IPS-20b (cell line): Measurements from ENCODE around the gene GALNT9.
A peak's percentile ranks its signal among the peaks of the same experiment; 100 is the strongest.

Experiments
- H3K27ac ChIP-seq: one replicate; pipeline ENCODE4 v1.5.1; 2013; ENCODE audit warnings: low read length
- H3K27me3 ChIP-seq: 2 replicates; pipeline ENCODE4 v1.6.1; 2013; ENCODE audit warnings: mild to moderate bottlenecking, low read length, inconsistent platforms; ENCODE audit not compliant: insufficient read depth
- H3K36me3 ChIP-seq: 2 replicates; pipeline ENCODE4 v1.6.1; 2013; ENCODE audit warnings: low read depth, mild to moderate bottlenecking, inconsistent platforms, low read length, moderate library complexity; ENCODE audit not compliant: insufficient read depth
- H3K4me1 ChIP-seq: 2 replicates; pipeline ENCODE4 v1.6.1; 2013; ENCODE audit warnings: mild to moderate bottlenecking, control low read depth, inconsistent platforms, low read length, moderate library complexity; ENCODE audit not compliant: insufficient read depth
- H3K4me3 ChIP-seq: 2 replicates; pipeline ENCODE4 v1.5.1; 2013; ENCODE audit warnings: mild to moderate bottlenecking, low read length, inconsistent platforms
- H3K9ac ChIP-seq: 2 replicates; pipeline ENCODE4 v1.6.1; 2013; ENCODE audit warnings: low read depth, mild to moderate bottlenecking, inconsistent platforms, low read length, moderate library complexity
- H3K9me3 ChIP-seq: 2 replicates; pipeline ENCODE4 v1.6.1; 2013; ENCODE audit warnings: mild to moderate bottlenecking, low read depth, low read length, inconsistent platforms; ENCODE audit not compliant: insufficient read depth

Gene GALNT9

DNA sequence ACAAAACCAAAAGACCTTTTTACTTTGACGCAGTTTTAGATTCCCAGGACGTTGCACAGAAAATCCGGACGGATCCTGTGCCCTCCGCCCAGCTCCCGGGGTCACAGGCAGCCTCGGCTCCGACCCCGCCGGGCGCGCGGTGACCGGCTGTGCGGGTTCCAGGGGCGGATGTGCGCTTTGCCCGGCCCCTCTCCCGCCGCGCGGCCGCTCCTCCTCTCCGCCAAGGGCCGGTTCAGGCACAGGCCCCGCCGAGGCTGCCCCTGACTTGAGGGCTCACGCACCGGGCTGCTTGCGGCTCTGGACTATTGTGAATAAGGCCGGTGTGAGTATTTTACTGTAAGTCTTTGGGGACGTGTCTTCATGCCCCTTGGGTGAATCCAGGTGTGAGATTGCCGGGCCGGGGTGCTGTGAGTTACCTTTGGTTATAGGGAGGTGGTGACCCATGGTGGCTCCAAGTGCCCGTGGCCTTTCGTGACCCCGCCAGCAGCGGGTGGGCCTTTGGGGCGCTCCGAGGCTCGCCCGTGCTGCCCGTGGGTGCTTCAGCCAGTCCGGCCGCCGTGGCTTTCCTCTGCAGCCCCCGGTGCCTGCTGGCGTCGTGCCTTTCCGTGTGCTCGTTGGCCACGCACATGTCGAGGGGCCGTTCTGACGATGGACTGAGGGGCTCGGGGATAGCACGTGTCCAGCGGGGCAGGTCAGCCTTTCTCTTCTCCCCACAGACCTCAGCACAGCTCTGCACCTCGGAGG lies 139.2 kb downstream of the GALNT9 start:
- Histone ChIP-seq H3K4me1 (no peaks in the 10 kb centered on the region), H3K36me3 (no peaks in the 10 kb centered on the region), H3K9ac (no peak overlapping the region), H3K4me3 (peak overlapping the region; percentile 71), H3K27ac (no peak overlapping the region), H3K27me3 (peaks cover 99% of the 10 kb centered on the region), H3K9me3 (peaks cover 10% of the 10 kb centered on the region; the same call in 1 of the 2 replicates)

DNA sequence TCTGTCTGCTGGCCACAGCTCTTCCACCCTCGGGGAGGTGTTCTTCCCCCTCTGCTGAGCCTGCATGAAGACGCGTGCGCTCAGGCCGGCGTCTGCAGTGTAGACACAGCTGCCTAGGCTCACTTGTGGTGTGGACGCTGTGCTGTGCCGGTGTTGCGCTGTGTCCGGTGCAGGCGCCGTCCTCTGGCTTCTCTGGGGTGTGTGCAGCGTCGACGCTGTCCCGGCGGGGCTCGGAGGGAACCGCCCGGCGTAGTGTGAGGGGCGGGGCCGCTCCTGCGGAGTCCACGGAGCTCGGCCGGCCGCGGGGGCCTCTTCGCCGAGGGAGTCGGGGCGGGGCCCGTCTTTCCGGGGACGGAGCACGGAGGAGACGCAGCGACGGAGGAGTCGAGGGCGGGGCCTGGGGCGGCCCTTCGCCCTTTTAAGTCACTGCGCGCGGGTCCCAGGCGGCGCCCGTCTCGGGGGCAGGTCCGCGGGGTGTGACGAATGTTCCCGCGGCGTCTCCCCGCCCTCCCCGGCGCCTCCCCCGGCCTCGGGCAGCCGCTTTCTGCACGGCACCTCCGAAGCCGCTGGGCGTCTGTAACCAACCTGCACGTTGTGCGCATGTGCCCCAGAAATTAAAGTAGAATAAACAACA lies 139.9 kb downstream of the GALNT9 start:
- Histone ChIP-seq H3K27me3 (peaks cover 99% of the 10 kb centered on the region), H3K9me3 (peaks cover 10% of the 10 kb centered on the region; the same call in 1 of the 2 replicates), H3K4me1 (no peaks in the 10 kb centered on the region), H3K9ac (no peak overlapping the region), H3K27ac (no peak overlapping the region), H3K36me3 (no peaks in the 10 kb centered on the region), H3K4me3 (peak overlapping the region; percentile 71)

DNA sequence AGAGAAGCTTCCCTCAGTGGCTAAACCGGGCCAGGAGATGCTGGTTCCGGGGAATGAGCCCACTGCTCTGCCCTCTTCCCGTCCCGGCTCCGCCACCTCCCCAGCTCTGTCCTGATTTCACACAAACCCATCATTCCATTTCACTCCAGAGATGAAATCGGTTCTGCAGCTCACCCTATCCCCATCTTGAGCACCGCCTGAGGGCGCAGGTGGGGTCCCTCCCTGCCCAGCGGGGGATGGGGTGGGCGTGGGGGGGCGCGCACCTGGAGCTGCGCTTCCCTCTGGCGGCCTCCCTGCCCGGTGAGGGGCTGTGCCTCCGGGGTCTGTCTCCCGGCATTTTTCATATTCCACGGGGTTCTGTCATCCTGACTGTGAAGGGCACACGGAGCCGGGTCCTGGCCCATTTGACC lies 140.5 kb downstream of the GALNT9 start:
- Histone ChIP-seq H3K9ac (no peak overlapping the region), H3K36me3 (no peaks in the 10 kb centered on the region), H3K4me1 (no peaks in the 10 kb centered on the region), H3K9me3 (peaks cover 6% of the 10 kb centered on the region; the same call in 1 of the 2 replicates), H3K27me3 (peaks cover 100% of the 10 kb centered on the region), H3K27ac (no peak overlapping the region), H3K4me3 (peak overlapping the region; percentile 71)

DNA sequence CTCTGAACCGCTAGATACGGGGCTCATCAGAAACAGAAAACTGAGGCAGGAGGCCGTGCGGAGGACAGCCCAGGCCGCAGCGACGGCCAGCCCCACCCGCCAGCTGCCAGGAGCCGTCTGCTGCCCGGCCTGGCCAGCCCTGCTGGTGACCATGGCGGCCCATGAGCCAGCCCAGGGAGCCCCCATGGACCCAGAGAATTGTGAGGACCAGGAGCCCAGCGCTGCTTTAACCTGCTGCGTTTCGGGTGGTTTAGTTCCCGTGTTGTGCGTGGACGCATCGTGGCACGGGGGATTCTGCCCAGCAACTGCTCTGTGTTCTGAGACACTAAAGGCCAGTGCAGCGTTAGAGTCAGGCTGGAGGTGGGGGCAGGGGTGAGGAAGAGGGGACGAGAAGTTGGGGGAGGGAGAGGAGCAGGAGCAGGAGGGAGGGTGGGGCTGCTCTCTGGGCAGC lies 140.9 kb downstream of the GALNT9 start:
- Histone ChIP-seq H3K9me3 (peaks cover 2% of the 10 kb centered on the region; the same call in 1 of the 2 replicates), H3K4me1 (no peaks in the 10 kb centered on the region), H3K27me3 (peaks cover 100% of the 10 kb centered on the region), H3K36me3 (no peaks in the 10 kb centered on the region), H3K27ac (no peak overlapping the region), H3K9ac (no peak overlapping the region), H3K4me3 (no peak overlapping the region)

DNA sequence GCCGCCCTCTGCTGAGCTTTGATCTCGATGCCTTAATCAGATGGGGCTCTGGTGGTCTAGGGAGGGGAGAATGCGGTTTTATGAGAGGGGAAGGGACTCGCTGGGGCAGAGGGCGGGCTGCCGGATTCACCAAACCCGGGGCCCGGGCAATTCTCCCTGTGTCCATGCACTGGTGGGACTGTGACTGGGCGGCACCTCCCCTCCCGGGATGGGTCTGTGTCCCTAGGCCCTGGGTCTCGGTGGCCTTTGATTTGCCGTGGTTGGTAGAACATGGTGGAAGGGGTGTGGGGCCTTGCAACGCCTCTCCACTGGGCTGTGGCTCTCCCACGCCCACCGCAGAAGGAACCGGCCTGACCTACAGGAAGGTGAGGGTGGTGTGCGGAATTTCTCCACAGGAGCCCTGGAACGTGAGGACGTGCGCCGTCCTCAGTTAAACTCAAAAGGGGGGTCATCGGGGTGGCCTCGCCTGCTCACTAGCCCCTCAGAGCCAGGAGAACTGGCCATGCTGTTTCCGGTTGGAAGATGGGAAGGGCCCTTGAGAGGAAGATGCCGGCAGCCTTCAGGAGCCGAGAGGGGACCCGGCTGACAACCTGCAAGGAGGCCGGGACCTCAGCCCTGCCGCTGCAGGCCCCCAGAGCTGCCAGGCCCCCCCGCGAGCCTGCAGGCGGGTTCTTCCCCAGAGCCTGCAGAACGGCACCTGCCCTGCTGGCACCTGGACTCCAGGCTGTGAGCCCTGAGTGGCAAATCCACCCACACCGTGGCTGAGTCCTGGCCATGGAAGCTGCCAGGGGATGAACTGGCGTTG lies 141.5 kb downstream of the GALNT9 start:
- no peaks in the 10 kb centered on the region for H3K36me3 ChIP-seq
- no peak overlapping the region for H3K27ac ChIP-seq
- H3K9ac ChIP-seq: no peak overlapping the region
- no peaks in the 10 kb centered on the region for H3K4me1 ChIP-seq
- no peaks in the 10 kb centered on the region for H3K9me3 ChIP-seq
- peaks cover 100% of the 10 kb centered on the region for H3K27me3 ChIP-seq
- H3K4me3 ChIP-seq: no peak overlapping the region

DNA sequence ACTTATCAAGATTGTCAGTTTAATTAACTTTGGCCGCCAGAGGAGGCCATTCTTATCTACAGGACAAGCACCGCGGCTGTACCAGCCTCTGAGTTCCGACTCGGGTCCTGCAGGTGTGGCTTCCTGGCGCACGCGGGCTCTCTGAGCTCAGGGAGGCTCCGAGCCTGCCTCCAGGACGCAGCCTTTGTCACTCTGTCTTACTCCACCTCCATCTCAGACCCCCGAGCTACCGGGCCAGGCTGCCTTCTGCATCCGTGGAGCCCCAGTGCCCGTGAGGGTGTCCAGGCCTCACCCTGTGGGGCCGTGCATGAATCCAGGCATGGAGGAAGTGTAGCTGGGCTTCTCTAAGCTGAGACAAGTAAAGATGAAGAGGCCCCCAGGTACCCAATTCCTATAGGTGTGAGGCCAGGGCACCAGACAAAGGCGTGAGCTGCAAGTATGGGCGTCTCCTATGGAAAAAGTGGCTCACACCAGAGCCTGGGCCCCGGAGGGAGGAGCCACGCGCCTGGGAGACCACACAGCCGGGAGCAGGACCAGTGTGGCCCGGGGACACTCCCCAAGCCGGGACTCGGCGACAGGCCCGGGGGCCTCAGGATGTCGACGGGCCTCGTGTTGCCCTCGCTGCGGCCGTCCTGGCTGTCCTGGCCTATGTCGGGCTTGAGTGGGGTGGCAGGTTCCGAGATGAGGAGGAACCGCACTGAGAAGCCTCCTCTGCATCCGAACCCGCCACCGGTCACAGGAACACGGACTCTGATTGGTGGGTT lies 142.3 kb downstream of the GALNT9 start:
- Histone ChIP-seq H3K27me3 (peaks cover 100% of the 10 kb centered on the region), H3K4me3 (no peak overlapping the region), H3K4me1 (no peaks in the 10 kb centered on the region), H3K9ac (no peak overlapping the region), H3K9me3 (no peaks in the 10 kb centered on the region), H3K36me3 (no peaks in the 10 kb centered on the region), H3K27ac (no peak overlapping the region)

DNA sequence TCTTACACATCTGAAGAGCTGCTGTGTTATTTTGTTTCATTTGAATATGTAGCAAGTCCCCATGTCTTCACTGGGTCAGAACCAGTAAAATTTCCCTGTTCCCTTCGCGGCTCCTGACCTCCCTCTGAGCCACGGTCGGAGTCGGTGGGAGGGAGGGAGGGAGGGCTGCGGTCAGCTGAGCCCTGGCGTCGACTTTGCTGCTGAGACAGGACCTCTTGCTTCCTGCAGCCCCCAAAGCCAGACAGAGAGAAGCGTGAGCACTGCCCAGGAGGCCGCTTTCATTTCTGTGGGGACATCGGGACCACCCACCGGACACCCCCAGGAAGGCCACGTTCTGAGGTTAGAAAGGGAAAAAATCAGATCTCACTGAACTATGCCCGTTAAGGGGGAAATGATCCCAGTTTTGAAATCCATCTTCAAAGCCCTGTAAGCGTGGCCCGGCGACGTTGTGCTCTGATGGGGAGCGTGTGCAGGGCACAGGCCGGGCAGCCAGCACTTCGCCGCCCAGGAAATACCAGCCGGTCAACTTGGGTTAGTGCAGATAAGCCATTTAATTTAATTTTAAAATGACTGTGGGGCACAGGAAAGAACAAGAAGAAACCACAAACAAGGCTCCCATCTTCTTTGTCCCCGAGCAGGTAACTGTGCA lies 143.1 kb downstream of the GALNT9 start:
- no peaks in the 10 kb centered on the region for H3K9me3 ChIP-seq
- H3K9ac ChIP-seq: no peak overlapping the region
- no peak overlapping the region for H3K27ac ChIP-seq
- H3K27me3 ChIP-seq: peaks cover 96% of the 10 kb centered on the region
- no peaks in the 10 kb centered on the region for H3K4me1 ChIP-seq
- H3K36me3 ChIP-seq: no peaks in the 10 kb centered on the region
- no peak overlapping the region for H3K4me3 ChIP-seq

DNA sequence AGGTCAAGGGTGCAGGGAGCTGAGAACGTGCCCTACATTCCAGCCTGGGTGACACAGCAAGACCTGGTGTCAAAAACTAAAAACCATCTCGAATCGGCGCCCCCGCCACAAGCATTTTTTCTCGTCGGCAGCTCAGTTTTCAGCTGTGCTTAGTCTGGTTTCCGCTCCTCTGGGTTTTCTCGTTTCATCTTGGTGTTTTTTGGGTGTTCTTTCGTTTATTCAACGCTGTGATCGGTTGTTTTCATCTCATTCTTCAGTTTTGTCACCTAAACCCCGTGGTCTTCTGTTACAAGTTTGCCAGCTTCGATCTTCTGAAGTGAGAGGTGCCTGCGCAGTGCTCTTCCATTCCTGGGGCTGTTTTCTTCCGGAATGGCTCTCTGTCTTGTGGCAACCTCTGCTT lies 143.7 kb downstream of the GALNT9 start:
- H3K4me3 ChIP-seq: no peak overlapping the region
- H3K4me1 ChIP-seq: no peaks in the 10 kb centered on the region
- no peak overlapping the region for H3K27ac ChIP-seq
- peaks cover 96% of the 10 kb centered on the region for H3K27me3 ChIP-seq
- no peaks in the 10 kb centered on the region for H3K36me3 ChIP-seq
- no peaks in the 10 kb centered on the region for H3K9me3 ChIP-seq
- H3K9ac ChIP-seq: no peak overlapping the region

DNA sequence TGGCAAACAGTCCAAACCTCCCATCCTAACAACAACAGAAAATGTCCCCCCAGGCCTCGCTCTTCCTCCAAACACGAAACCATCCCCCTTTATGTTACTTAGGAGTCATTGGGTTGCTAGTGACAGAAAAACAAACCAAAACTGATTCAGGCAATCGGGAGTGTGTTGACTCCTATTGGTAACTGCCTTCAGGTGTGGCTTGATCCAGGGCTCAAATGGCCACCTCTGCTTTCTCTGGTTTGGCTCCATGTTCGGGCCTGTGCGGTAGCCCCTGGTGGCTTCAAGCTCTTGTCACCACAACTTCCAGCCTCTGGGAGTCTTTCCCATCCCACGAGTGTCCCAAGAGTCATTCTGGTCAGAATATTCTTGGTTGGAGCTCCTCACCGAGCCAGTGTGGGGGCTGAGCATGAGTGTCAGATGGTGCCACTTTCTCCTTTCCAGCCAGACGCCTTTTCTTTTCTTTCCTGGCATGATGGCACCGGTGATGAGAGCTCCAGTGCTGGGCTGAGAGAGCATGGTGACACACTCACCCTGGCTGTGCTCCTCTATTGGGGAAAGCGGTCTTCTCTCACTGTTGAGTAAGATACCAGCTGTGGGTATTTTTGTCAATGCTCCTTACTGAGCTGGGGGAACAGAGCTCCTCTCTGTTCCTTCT lies 146.6 kb downstream of the GALNT9 start:
- Histone ChIP-seq H3K27me3 (peaks cover 90% of the 10 kb centered on the region), H3K4me1 (no peaks in the 10 kb centered on the region), H3K9ac (no peak overlapping the region), H3K27ac (no peak overlapping the region), H3K36me3 (no peaks in the 10 kb centered on the region), H3K4me3 (no peak overlapping the region), H3K9me3 (no peaks in the 10 kb centered on the region)

DNA sequence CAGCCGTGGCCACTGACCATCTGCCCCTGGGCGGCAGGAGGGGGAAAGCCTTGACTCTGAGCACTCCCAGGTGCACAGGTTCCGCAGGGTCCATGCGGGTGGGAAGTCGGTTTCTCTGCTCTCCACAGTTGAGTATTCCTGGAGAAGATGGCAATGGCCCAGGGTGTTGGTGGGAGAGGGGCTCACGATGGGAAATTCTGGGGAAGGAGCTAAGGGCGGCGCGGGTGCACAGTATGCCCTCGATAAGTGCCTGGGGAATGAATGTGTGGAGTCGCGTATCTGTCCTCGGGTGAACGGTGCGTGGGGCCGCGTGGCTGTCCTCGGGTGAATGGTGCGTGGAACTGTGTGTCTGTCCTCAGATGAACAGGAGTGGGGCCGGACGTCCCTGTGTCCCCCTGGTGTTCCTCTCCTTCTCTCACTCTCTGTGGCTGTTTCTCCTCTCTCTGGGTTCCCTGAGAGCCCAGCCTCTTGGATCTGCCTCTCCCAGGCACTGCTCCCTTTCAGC lies 147.1 kb downstream of the GALNT9 start:
- Histone ChIP-seq H3K36me3 (no peaks in the 10 kb centered on the region), H3K4me3 (no peak overlapping the region), H3K9me3 (no peaks in the 10 kb centered on the region), H3K27ac (no peak overlapping the region), H3K9ac (no peak overlapping the region), H3K27me3 (peaks cover 84% of the 10 kb centered on the region), H3K4me1 (no peaks in the 10 kb centered on the region)
